Ishikawa (cell line): ENCODE data around the gene NR3C1.

ENCODE experiments used
- CEBPB ChIP-seq: IDR thresholded peaks from 2 replicates; pipeline ENCODE4 v1.6.1; 2012
- CREB1 ChIP-seq: IDR thresholded peaks from 2 replicates; pipeline ENCODE4 v1.6.1; 2012; ENCODE audit warnings: low read depth
- EGR1 ChIP-seq: IDR thresholded peaks from 2 replicates; pipeline ENCODE4 v1.6.1; 2012
- EP300 ChIP-seq: IDR thresholded peaks from 2 replicates; pipeline ENCODE4 v1.6.1; 2012; ENCODE audit warnings: borderline replicate concordance
- FOXM1 ChIP-seq: IDR thresholded peaks from 2 replicates; pipeline ENCODE4 v1.6.1; 2012; ENCODE audit warnings: low read depth, borderline replicate concordance
- NFIC ChIP-seq: IDR thresholded peaks from 2 replicates; pipeline ENCODE4 v1.6.1; 2012
- RAD21 ChIP-seq: IDR thresholded peaks from 2 replicates; pipeline ENCODE4 v1.6.1; 2012; ENCODE audit warnings: low read depth
- REST ChIP-seq: IDR thresholded peaks from 2 replicates; pipeline ENCODE4 v1.6.1; 2012; ENCODE audit warnings: low read depth, mild to moderate bottlenecking
- TAF1 ChIP-seq: IDR thresholded peaks from 2 replicates; pipeline ENCODE4 v1.6.1; 2012; ENCODE audit warnings: low read depth, mild to moderate bottlenecking
- TCF12 ChIP-seq: IDR thresholded peaks from 2 replicates; pipeline ENCODE4 v1.6.1; 2012; ENCODE audit warnings: low read depth
- TEAD4 ChIP-seq: IDR thresholded peaks from 2 replicates; pipeline ENCODE4 v1.6.1; 2012
- USF1 ChIP-seq: IDR thresholded peaks from 2 replicates; pipeline ENCODE4 v1.6.1; 2012
- YY1 ChIP-seq: IDR thresholded peaks from 2 replicates; pipeline ENCODE4 v1.6.1; 2012; ENCODE audit warnings: low read depth
- ZBTB7A ChIP-seq: IDR thresholded peaks from 2 replicates; pipeline ENCODE4 v1.6.1; 2012; ENCODE audit warnings: low read depth

Gene NR3C1

GRCh38 chr5:143343042-143343441 is 60.4 kb downstream of the NR3C1 start:
- TF ChIP-seq TCF12 (no peak), FOXM1 (no peak), USF1 (no peak), REST (no peak), CEBPB (no peak), NFIC (no peak), ZBTB7A (no peak), TAF1 (no peak)

DNA sequence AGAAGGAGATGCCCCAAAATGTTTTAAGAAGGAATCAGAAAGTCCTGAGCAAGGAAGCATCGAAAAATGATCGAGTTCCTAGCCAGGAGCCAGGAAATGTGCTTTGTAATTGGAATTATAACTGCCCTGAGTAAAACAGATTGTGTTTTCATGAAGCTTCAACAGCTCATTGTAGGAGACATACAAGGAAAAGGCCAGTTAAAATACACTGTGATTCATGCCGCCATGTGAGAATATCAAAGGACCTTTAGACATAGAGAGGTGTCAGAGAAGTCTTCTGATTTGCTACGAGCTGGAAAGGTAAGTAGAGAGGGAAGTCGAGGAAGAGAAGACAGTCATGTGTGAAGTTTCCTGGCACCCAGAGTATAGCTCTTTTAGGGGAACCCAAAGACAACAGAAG is 60.9 kb downstream of the NR3C1 start:
- no peak for TF ChIP-seq EGR1

DNA sequence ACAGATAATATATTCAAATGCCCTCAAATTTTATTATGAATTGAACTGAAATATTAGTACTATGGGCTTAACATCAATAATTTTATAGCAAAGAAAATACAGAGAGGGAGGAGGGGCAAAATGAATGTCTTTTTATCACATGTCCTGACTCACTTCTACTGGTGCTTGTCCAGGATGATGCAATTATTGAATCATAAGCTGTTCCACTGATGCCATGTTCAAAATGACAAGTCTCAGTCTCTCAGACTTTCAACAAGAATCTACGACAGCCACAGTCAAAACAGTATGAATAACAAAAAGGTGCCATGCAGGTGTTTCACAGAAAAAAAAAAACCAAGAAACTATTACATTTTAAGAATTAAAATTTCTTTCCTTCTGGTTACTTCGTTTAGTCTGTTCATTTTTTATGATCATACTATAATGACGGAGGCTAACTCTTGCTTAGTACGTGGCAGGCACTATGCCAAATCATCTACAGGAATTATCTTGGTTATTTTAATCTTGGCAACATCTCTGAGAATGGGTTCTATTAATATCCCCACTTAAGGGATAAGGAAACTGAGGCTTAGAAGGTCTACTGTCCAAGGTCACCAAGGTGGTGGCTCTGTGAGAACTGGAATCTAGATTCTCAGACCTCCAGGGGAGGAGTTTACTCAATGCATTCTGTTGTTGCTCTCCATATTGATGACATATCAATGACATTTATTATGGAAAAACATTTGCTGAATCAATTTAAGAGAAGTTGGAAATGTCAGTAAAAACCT is 61.5 kb downstream of the NR3C1 start:
- TF ChIP-seq TEAD4 (no peak), YY1 (no peak), CREB1 (no peak), REST (no peak), RAD21 (no peak), EGR1 (no peak), NFIC (no peak), TCF12 (no peak), EP300 (no peak), USF1 (no peak), TAF1 (no peak), CEBPB (no peak), FOXM1 (no peak)

- TF ChIP-seq EGR1: no peak
- no peak for TF ChIP-seq TAF1
- no peak for TF ChIP-seq CEBPB
- TF ChIP-seq YY1: no peak
- no peak for TF ChIP-seq RAD21
- no peak for TF ChIP-seq TCF12
- no peak for TF ChIP-seq FOXM1
- no peak for TF ChIP-seq TEAD4
- no peak for TF ChIP-seq EP300
- no peak for TF ChIP-seq REST
- no peak for TF ChIP-seq CREB1
- TF ChIP-seq NFIC: no peak
- TF ChIP-seq ZBTB7A: no peak
- no peak for TF ChIP-seq USF1
Observed at GRCh38 chr5:143340891-143341685, 62.4 kb downstream of the NR3C1 start.
